Measurements from ENCODE around the gene NEURL1. TPM values are rescaled to one million over a fixed set of nuclear protein-coding genes. Genes with fewer than 3 reads are reported as not detected.
A peak's percentile ranks its signal among the peaks of the same experiment; 100 is the strongest.

The NEURL1 gene
- total RNA-seq, 4 donors from 2014 or later, result 40.4 to 51.8 (median 45.8) TPM

- no peak overlapping the region for H3K27ac ChIP-seq
- H3K36me3 ChIP-seq, result no peaks in the 10 kb centered on the region
- no peak overlapping the region for H3K4me3 ChIP-seq
- no peaks in the 10 kb centered on the region for H3K27me3 ChIP-seq
- no peaks in the 10 kb centered on the region for H3K9me3 ChIP-seq
- no peak for DNase-seq
- peaks cover 0 to 22% (median 2%) of the 10 kb centered on the region in 4 donors for H3K4me1 ChIP-seq
- TF ChIP-seq POLR2A (IDR thresholded peaks at IDR 0.05), result no peak
- TF ChIP-seq, protein P1, sequence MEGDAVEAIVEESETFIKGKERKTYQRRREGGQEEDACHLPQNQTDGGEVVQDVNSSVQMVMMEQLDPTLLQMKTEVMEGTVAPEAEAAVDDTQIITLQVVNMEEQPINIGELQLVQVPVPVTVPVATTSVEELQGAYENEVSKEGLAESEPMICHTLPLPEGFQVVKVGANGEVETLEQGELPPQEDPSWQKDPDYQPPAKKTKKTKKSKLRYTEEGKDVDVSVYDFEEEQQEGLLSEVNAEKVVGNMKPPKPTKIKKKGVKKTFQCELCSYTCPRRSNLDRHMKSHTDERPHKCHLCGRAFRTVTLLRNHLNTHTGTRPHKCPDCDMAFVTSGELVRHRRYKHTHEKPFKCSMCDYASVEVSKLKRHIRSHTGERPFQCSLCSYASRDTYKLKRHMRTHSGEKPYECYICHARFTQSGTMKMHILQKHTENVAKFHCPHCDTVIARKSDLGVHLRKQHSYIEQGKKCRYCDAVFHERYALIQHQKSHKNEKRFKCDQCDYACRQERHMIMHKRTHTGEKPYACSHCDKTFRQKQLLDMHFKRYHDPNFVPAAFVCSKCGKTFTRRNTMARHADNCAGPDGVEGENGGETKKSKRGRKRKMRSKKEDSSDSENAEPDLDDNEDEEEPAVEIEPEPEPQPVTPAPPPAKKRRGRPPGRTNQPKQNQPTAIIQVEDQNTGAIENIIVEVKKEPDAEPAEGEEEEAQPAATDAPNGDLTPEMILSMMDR (IDR thresholded peaks at IDR 0.05), result no peak
Measured at GRCh38 chr10:103540722-103541121, 47.2 kb downstream of the NEURL1 start.

GRCh38 chr10:103541616-103542015, 48.1 kb downstream of the NEURL1 start:
- DNase-seq, result no peak
- H3K27ac ChIP-seq, result no peak overlapping the region
- H3K9me3 ChIP-seq, result no peaks in the 10 kb centered on the region
- no peaks in the 10 kb centered on the region for H3K36me3 ChIP-seq
- peaks cover 0 to 22% (median 2%) of the 10 kb centered on the region in 4 donors for H3K4me1 ChIP-seq
- H3K27me3 ChIP-seq, result no peaks in the 10 kb centered on the region
- H3K4me3 ChIP-seq, result no peak overlapping the region
- TF ChIP-seq, protein P1 (IDR thresholded peaks at IDR 0.05), result no peak
- no peak for TF ChIP-seq POLR2A (IDR thresholded peaks at IDR 0.05)

- no peak for TF ChIP-seq POLR2A (IDR thresholded peaks at IDR 0.05)
- TF ChIP-seq, protein P1 (IDR thresholded peaks at IDR 0.05), result peak in 4 of 6 experiments; percentile 8 to 43 (median 34)
- no peaks in the 10 kb centered on the region for H3K36me3 ChIP-seq
- H3K9me3 ChIP-seq, result no peaks in the 10 kb centered on the region
- peaks cover 0 to 22% (median 2%) of the 10 kb centered on the region in 4 donors for H3K4me1 ChIP-seq
- H3K4me3 ChIP-seq, result peak overlapping the region; percentile 1 to 39 (median 33)
- DNase-seq, result peak; percentile 25 to 55 (median 55)
- no peaks in the 10 kb centered on the region for H3K27me3 ChIP-seq
- no peak overlapping the region for H3K27ac ChIP-seq
Measured at GRCh38 chr10:103542764-103543616, 49.5 kb downstream of the NEURL1 start.

GRCh38 chr10:103543617-103544525, 50.4 kb downstream of the NEURL1 start:
- H3K36me3 ChIP-seq, result no peaks in the 10 kb centered on the region
- TF ChIP-seq POLR2A (IDR thresholded peaks at IDR 0.05), result no peak
- TF ChIP-seq, protein P1 (IDR thresholded peaks at IDR 0.05), result no peak
- no peak overlapping the region for H3K4me3 ChIP-seq
- DNase-seq, result peak in 2 of 3 donors; percentile 27 to 33
- H3K4me1 ChIP-seq, result peaks cover 0 to 22% (median 2%) of the 10 kb centered on the region in 4 donors
- no peak overlapping the region for H3K27ac ChIP-seq
- H3K27me3 ChIP-seq, result no peaks in the 10 kb centered on the region
- no peaks in the 10 kb centered on the region for H3K9me3 ChIP-seq

GRCh38 chr10:103544657-103545310, 51.3 kb downstream of the NEURL1 start:
- TF ChIP-seq, protein P1 (IDR thresholded peaks at IDR 0.05), result no peak
- TF ChIP-seq POLR2A (IDR thresholded peaks at IDR 0.05), result no peak
- Histone ChIP-seq H3K4me3 (no peak overlapping the region), H3K27ac (peak overlapping the region in 1 of 4 donors; percentile 55), H3K4me1 (peaks cover 0 to 22% (median 2%) of the 10 kb centered on the region in 4 donors), H3K9me3 (no peaks in the 10 kb centered on the region), H3K36me3 (no peaks in the 10 kb centered on the region), H3K27me3 (no peaks in the 10 kb centered on the region)
- peak in 2 of 3 donors; percentile 36 to 43 for DNase-seq

Measured in Peyer's patch (tissue), 4 donors.